GM23338 (cell line): Measurements from ENCODE around the gene SH2D5. TPM values are rescaled to one million over a fixed set of nuclear protein-coding genes. Genes with fewer than 3 reads are reported as not detected.

Source experiments
- ATAC-seq: fragments of 200-7000 bp; cut with Tn5 transposase; 3 replicates; pipeline ENCODE4 v1.9.1; 2020
- DNase-seq: peaks from one replicate; pipeline ENCODE4 v3.0.0-alpha.2; 2015; ENCODE audit warnings: low spot score
- H2AFZ ChIP-seq: fragments of 200-600 bp; sonication (generic); 2 replicates; pipeline ENCODE4 v1.8.0; 2016; ENCODE audit warnings: antibody characterized with exemption, mild to moderate bottlenecking, moderate library complexity
- H3F3A ChIP-seq: fragments of 200-600 bp; sonication (generic); replicated peaks from 2 replicates; pipeline ENCODE4 v1.8.0; 2017; ENCODE audit warnings: antibody characterized with exemption, mixed run types, low read depth
- H3K27ac ChIP-seq: fragments of 200-600 bp; sonication (generic); 2 replicates; pipeline ENCODE4 v1.6.1; 2016; ENCODE audit warnings: low read depth
- H3K27me3 ChIP-seq: fragments of 200-600 bp; sonication (generic); 2 replicates; pipeline ENCODE4 v1.8.0; 2016; ENCODE audit warnings: mild to moderate bottlenecking, mixed run types, moderate library complexity; ENCODE audit not compliant: insufficient read depth
- H3K36me3 ChIP-seq: fragments of 200-600 bp; sonication (generic); 2 replicates; pipeline ENCODE4 v1.8.0; 2016; ENCODE audit warnings: mild to moderate bottlenecking; ENCODE audit not compliant: insufficient read depth
- H3K4me1 ChIP-seq: fragments of 200-600 bp; sonication (generic); 2 replicates; pipeline ENCODE4 v1.8.0; 2016; ENCODE audit warnings: mild to moderate bottlenecking, moderate library complexity; ENCODE audit not compliant: insufficient read depth
- H3K4me2 ChIP-seq: fragments of 200-600 bp; sonication (generic); 2 replicates; pipeline ENCODE4 v1.7.1; 2017; ENCODE audit warnings: mixed run types
- H3K4me3 ChIP-seq: fragments of 200-600 bp; sonication (generic); 2 replicates; pipeline ENCODE4 v1.6.1; 2016; ENCODE audit warnings: mixed run types
- H3K79me2 ChIP-seq: fragments of 200-600 bp; sonication (generic); replicated peaks from 2 replicates; pipeline ENCODE4 v1.8.0; 2017; ENCODE audit warnings: mild to moderate bottlenecking; ENCODE audit not compliant: insufficient read depth
- H3K9me2 ChIP-seq: fragments of 200-600 bp; sonication (generic); 2 replicates; pipeline ENCODE4 v1.8.0; 2017; ENCODE audit not compliant: insufficient read depth
- H4K20me1 ChIP-seq: fragments of 200-600 bp; sonication (generic); replicated peaks from 2 replicates; pipeline ENCODE4 v1.8.0; 2017; ENCODE audit warnings: mild to moderate bottlenecking; ENCODE audit not compliant: insufficient read depth
- H3K27ac Mint-ChIP-seq: 2 replicates; pipeline ENCODE4 v1.8.0; 2020; ENCODE audit warnings: inconsistent platforms, mild to moderate bottlenecking, moderate library complexity, mixed read lengths
- H3K27me3 Mint-ChIP-seq: 3 replicates; pipeline ENCODE4 v1.8.0; 2022; ENCODE audit warnings: low read depth, mild to moderate bottlenecking, moderate library complexity, mixed read lengths, inconsistent platforms; ENCODE audit not compliant: insufficient read depth, poor library complexity
- H3K36me3 Mint-ChIP-seq: 3 replicates; pipeline ENCODE4 v1.8.0; 2021; ENCODE audit warnings: low read depth, mild to moderate bottlenecking, inconsistent platforms, moderate library complexity, mixed read lengths
- H3K4me1 Mint-ChIP-seq: 3 replicates; pipeline ENCODE4 v1.8.0; 2020; ENCODE audit warnings: mild to moderate bottlenecking, inconsistent platforms, mixed read lengths
- H3K4me3 Mint-ChIP-seq: 3 replicates; pipeline ENCODE4 v1.8.0; 2021; ENCODE audit warnings: moderate library complexity, mild to moderate bottlenecking, inconsistent platforms, mixed read lengths
- H3K9me3 Mint-ChIP-seq: 3 replicates; pipeline ENCODE4 v1.8.0; 2020; ENCODE audit warnings: moderate library complexity, mild to moderate bottlenecking, inconsistent platforms, mixed read lengths
- CREB1 ChIP-seq: fragments of 250-450 bp; sonication (Bioruptor Pico); IDR thresholded peaks from 2 replicates; pipeline ENCODE4 v1.5.0; 2020; ENCODE audit warnings: low read depth, mild to moderate bottlenecking, moderate library complexity
- CTCF ChIP-seq, 2 experiments: fragments of 200-600 bp in 1 of 2; sonication (generic) in 1 of 2; conservative IDR thresholded peaks; 2 replicates each; pipeline versions ENCODE4 v1.5.1 to v1.6.1; 2016 to 2017; ENCODE audit warnings: antibody characterized with exemption in 2 of 2, low read depth in 2 of 2, mild to moderate bottlenecking in 2 of 2, moderate library complexity in 1 of 2
- ETS1 ChIP-seq: IDR thresholded peaks from 2 replicates; pipeline ENCODE4 v1.6.1; 2016; ENCODE audit warnings: antibody characterized with exemption
- EZH2 ChIP-seq: fragments of 200-600 bp; sonication (generic); IDR thresholded peaks from one replicate; pipeline ENCODE4 v1.8.0; 2017; ENCODE audit warnings: antibody characterized with exemption, mild to moderate bottlenecking, low read depth; ENCODE audit not compliant: unreplicated experiment
- EZH2phosphoT487 ChIP-seq: fragments of 200-600 bp; sonication (generic); IDR thresholded peaks from one replicate; pipeline ENCODE4 v1.8.1; 2018; ENCODE audit warnings: antibody characterized with exemption; ENCODE audit not compliant: unreplicated experiment
- NANOG ChIP-seq: IDR thresholded peaks from 2 replicates; pipeline ENCODE4 v1.6.1; 2016; ENCODE audit warnings: antibody characterized with exemption, borderline replicate concordance
- STAT1 ChIP-seq: IDR thresholded peaks from one replicate; pipeline ENCODE4 v1.6.1; 2016; ENCODE audit warnings: antibody characterized with exemption; ENCODE audit not compliant: unreplicated experiment
- ZNF331 ChIP-seq: fragments of 250-450 bp; sonication (Bioruptor Pico); IDR thresholded peaks from 2 replicates; pipeline ENCODE4 v1.5.0; 2020; ENCODE audit warnings: low read depth, mild to moderate bottlenecking, moderate library complexity
- ZNF462 ChIP-seq: fragments of 250-450 bp; sonication (Bioruptor Pico); IDR thresholded peaks from 2 replicates; pipeline ENCODE4 v1.5.0; 2020; ENCODE audit warnings: mild to moderate bottlenecking, moderate library complexity
- polyA plus RNA-seq: library from polyadenylated mRNA; unstranded; fragments of >200 nt; fragmentation: Nextera tagmentation; extraction: Ambion mirVana; gene quantifications from 2 replicates; pipeline ENCODE4 v1.2.1, GENCODE V29; 2016
- total RNA-seq: library from RNA; depleted of rRNA; stranded (reverse); fragments of >200 nt; shearing (Covaris generic); gene quantifications from 2 replicates; pipeline ENCODE4 v1.2.3, GENCODE V29; 2014

SH2D5 gene
- total and polyA plus RNA-seq, 2 experiments from 2014 or later, result 5.0 to 24.8 TPM

GRCh38 chr1:20681999-20682398 is 50.5 kb downstream of the SH2D5 start:
- Mint-ChIP-seq H3K9me3 (no peaks in the 10 kb centered on the region), H3K4me1 (peaks cover 4% of the 10 kb centered on the region; the same call in 2 of the 3 replicates), H3K4me3 (no peak overlapping the region), H3K27me3 (peaks cover 4% of the 10 kb centered on the region), H3K36me3 (peaks cover 29% of the 10 kb centered on the region), H3K27ac (no peak overlapping the region)
- no peaks in the 10 kb centered on the region for H3K79me2 ChIP-seq
- no peak overlapping the region for H2AFZ ChIP-seq
- no peaks in the 10 kb centered on the region for H4K20me1 ChIP-seq
- ATAC-seq (no peak), DNase-seq (no peak)
- H3K9me2 ChIP-seq, result no peaks in the 10 kb centered on the region
- H3K27me3 ChIP-seq, result no peaks in the 10 kb centered on the region
- no peak overlapping the region for H3K4me3 ChIP-seq
- no peaks in the 10 kb centered on the region for H3K4me1 ChIP-seq
- no peak overlapping the region for H3K4me2 ChIP-seq
- no peaks in the 10 kb centered on the region for H3K36me3 ChIP-seq
- no peak for TF ChIP-seq ETS1
- TF ChIP-seq STAT1, result no peak
- no peak for TF ChIP-seq NANOG
- TF ChIP-seq ZNF331 (CRISPR knock-in tag), result no peak
- H3K27ac ChIP-seq, result no peak overlapping the region
- H3F3A ChIP-seq, result no peaks in the 10 kb centered on the region

- H3K4me3 ChIP-seq, result no peak overlapping the region
- no peaks in the 10 kb centered on the region for H3K27me3 ChIP-seq
- peaks cover 4% of the 10 kb centered on the region for H3K27me3 Mint-ChIP-seq
- TF ChIP-seq EZH2phosphoT487, result no peak
- TF ChIP-seq STAT1, result no peak
- no peak for TF ChIP-seq CREB1 (CRISPR knock-in tag)
- TF ChIP-seq ETS1, result no peak
- no peak for TF ChIP-seq CTCF (conservative IDR thresholded peaks at IDR 0.05; ENCODE audit: low read depth in 2 of 2)
- no peak for TF ChIP-seq ZNF462 (CRISPR knock-in tag)
- no peak for TF ChIP-seq EZH2
- no peaks in the 10 kb centered on the region for H3K79me2 ChIP-seq
- no peaks in the 10 kb centered on the region for H3K9me3 Mint-ChIP-seq
- H3K36me3 ChIP-seq, result no peaks in the 10 kb centered on the region
- H3K36me3 Mint-ChIP-seq, result peaks cover 26% of the 10 kb centered on the region
- no peak overlapping the region for H3K4me2 ChIP-seq
- no peak overlapping the region for H3K27ac Mint-ChIP-seq
- no peak overlapping the region for H3K27ac ChIP-seq
- H3K4me1 Mint-ChIP-seq, result no peaks in the 10 kb centered on the region; the same call in 2 of the 3 replicates
- no peaks in the 10 kb centered on the region for H3K4me1 ChIP-seq
- H4K20me1 ChIP-seq, result no peaks in the 10 kb centered on the region
- no peak for DNase-seq
- no peak for ATAC-seq
- no peaks in the 10 kb centered on the region for H3K9me2 ChIP-seq
- H2AFZ ChIP-seq, result no peak overlapping the region
- no peak overlapping the region for H3K4me3 Mint-ChIP-seq
- H3F3A ChIP-seq, result no peaks in the 10 kb centered on the region
These were observed 52.2 kb downstream of the SH2D5 start for GRCh38 chr1:20680269-20680668.
